GM12874 (cell line): ENCODE results near the gene UTP14A.

Experiments used
- TF ChIP-seq, protein P1 (sequence below): IDR thresholded peaks from 2 replicates; pipeline ENCODE4 v1.5.1; 2011; ENCODE audit warnings: low read depth, mild to moderate bottlenecking, control low read depth, low read length, moderate library complexity; ENCODE audit not compliant: insufficient read depth

The UTP14A gene

GRCh38 chrX:129934461-129934860 lies 28.5 kb downstream of the UTP14A start:
- TF ChIP-seq, protein P1, sequence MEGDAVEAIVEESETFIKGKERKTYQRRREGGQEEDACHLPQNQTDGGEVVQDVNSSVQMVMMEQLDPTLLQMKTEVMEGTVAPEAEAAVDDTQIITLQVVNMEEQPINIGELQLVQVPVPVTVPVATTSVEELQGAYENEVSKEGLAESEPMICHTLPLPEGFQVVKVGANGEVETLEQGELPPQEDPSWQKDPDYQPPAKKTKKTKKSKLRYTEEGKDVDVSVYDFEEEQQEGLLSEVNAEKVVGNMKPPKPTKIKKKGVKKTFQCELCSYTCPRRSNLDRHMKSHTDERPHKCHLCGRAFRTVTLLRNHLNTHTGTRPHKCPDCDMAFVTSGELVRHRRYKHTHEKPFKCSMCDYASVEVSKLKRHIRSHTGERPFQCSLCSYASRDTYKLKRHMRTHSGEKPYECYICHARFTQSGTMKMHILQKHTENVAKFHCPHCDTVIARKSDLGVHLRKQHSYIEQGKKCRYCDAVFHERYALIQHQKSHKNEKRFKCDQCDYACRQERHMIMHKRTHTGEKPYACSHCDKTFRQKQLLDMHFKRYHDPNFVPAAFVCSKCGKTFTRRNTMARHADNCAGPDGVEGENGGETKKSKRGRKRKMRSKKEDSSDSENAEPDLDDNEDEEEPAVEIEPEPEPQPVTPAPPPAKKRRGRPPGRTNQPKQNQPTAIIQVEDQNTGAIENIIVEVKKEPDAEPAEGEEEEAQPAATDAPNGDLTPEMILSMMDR: no peak

GRCh38 chrX:129934952-129935351 lies 29.0 kb downstream of the UTP14A start:
- TF ChIP-seq, protein P1: no peak

GRCh38 chrX:129938081-129938480 lies 32.1 kb downstream of the UTP14A start:
- TF ChIP-seq, protein P1: no peak

- TF ChIP-seq, protein P1: no peak
Observed at GRCh38 chrX:129939986-129940385, 34.0 kb downstream of the UTP14A start.

DNA sequence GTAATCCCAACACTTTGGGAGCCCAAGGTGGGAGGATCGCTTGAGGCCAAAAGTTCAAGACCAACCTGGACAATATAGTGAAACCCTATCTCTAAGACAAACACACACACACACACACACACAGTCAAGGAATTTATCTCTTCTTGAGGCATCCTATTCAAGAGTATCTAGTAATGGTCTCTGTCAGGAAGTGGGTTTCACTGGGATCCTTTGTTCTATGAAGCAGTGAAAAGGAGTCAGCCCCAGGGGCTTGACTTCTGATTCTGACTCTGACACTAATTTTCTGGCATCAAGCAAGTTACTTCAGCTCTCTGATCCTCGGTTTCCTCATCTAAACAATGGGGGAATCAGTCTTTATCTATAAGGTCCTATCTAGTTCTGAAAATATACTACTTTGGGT lies 34.8 kb downstream of the UTP14A start:
- TF ChIP-seq, protein P1: no peak

DNA sequence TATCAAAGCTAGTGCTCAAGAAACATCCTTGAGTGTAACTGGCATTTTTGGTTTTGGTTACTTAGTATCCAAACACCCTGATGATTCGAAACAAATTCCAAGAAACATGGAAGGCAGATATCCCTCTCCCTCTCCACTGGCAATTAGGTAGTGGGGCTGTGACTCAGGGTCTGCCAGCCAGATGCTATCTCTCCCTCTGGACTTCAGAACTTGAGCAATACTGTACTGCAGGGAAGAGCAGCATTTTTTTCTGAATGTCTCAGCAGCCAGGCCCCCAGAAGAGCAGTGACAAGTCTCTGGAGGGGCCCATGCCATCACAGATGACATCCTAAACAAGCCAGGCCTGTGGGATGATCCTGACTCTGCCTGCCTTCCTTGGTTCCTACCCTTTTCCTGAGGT lies 39.2 kb downstream of the UTP14A start:
- TF ChIP-seq, protein P1: no peak

- TF ChIP-seq, protein P1: no peak
Observed at GRCh38 chrX:129953334-129953648, 47.3 kb downstream of the UTP14A start.

- TF ChIP-seq, protein P1: no peak
Observed at GRCh38 chrX:129953881-129954280, 47.9 kb downstream of the UTP14A start.
